Skeletal muscle satellite cell (primary cell): Measurements from ENCODE around the gene CREB5.

Experiments used
- H3K27me3 ChIP-seq: 2 replicates; pipeline ENCODE4 v1.7.0; 2013; ENCODE audit warnings: low read length; ENCODE audit not compliant: control insufficient read depth, insufficient read depth
- H3K36me3 ChIP-seq: 2 replicates; pipeline ENCODE4 v1.7.0; 2013; ENCODE audit warnings: mild to moderate bottlenecking, control low read depth, low read length; ENCODE audit not compliant: insufficient read depth
- H3K4me1 ChIP-seq: 2 replicates; pipeline ENCODE4 v1.7.0; 2013; ENCODE audit warnings: low read length; ENCODE audit not compliant: control insufficient read depth, insufficient read depth
- H3K4me2 ChIP-seq: 2 replicates; pipeline ENCODE4 v1.7.0; 2013; ENCODE audit warnings: mild to moderate bottlenecking, low read length
- H3K4me3 ChIP-seq: 2 replicates; pipeline ENCODE4 v1.7.0; 2013; ENCODE audit warnings: low read length
- H3K9ac ChIP-seq: 2 replicates; pipeline ENCODE4 v1.7.0; 2013; ENCODE audit warnings: mild to moderate bottlenecking, low read depth, low read length, moderate library complexity
- H3K9me3 ChIP-seq: replicated peaks from 2 replicates; pipeline ENCODE4 v1.7.0; 2013; ENCODE audit warnings: mild to moderate bottlenecking, control low read depth, low read length

The CREB5 gene

GRCh38 chr7:28684650-28685241, 272.4 kb downstream of the CREB5 start:
- Histone ChIP-seq H3K4me1 (peaks cover 25% of the 10 kb centered on the region), H3K9me3 (no peaks in the 10 kb centered on the region), H3K27me3 (no peaks in the 10 kb centered on the region), H3K4me2 (peak overlapping the region; percentile 80), H3K4me3 (no peak overlapping the region), H3K36me3 (no peaks in the 10 kb centered on the region), H3K9ac (no peak overlapping the region)

DNA sequence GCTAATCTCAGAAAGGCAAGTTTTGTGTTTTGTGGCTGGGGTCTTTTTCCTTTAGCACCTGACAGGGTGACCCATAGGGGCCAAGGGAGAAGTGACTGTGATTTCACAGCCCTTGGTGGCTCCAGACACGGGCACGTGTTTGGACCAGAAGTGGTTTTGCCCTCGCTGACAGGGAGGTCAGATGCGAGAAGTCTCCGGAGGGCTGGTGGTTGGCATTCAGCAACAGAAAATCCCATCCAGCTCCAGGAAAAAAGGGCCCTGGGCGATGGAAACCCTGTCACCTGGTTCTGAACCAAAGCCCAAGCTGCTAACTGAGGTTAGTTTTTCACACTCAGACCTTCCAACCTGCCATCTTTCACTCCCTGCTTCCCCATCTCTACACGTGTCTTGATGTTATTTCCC, 272.9 kb downstream of the CREB5 start:
- Histone ChIP-seq H3K9ac (peak overlapping the region; percentile 92), H3K9me3 (no peaks in the 10 kb centered on the region), H3K4me1 (peaks cover 25% of the 10 kb centered on the region), H3K27me3 (no peaks in the 10 kb centered on the region), H3K4me3 (peak overlapping the region; percentile 23), H3K4me2 (peak overlapping the region; percentile 80), H3K36me3 (no peaks in the 10 kb centered on the region)

- Histone ChIP-seq H3K4me2 (peak overlapping the region; percentile 80), H3K9ac (peak overlapping the region; percentile 92), H3K4me1 (peaks cover 25% of the 10 kb centered on the region), H3K4me3 (peak overlapping the region; percentile 73), H3K9me3 (no peaks in the 10 kb centered on the region), H3K27me3 (no peaks in the 10 kb centered on the region), H3K36me3 (no peaks in the 10 kb centered on the region)
These were observed 273.5 kb downstream of the CREB5 start for GRCh38 chr7:28685644-28686417.

DNA sequence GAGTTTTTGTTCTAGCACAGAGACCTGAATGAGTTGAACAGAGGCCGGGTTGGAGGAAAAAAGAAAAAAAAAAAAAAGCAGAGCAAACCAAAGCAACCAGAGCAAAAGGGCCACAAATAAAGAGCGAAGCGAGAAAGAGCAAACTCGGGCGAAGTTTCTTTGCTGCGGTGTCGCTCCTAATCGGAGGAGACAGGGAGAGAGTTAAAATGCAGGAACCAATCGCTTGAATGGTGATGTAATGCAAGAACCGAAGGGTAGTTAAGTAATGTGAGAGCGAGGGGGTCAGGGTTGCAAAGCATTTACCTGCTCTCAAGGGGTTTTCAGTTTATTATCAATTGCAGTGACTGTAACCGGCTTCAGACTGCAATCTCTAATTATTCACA, 274.1 kb downstream of the CREB5 start:
- peak overlapping the region; percentile 92 for H3K9ac ChIP-seq
- H3K27me3 ChIP-seq = no peaks in the 10 kb centered on the region
- no peaks in the 10 kb centered on the region for H3K36me3 ChIP-seq
- H3K4me3 ChIP-seq = peak overlapping the region; percentile 73
- peaks cover 25% of the 10 kb centered on the region for H3K4me1 ChIP-seq
- H3K9me3 ChIP-seq = no peaks in the 10 kb centered on the region
- peak overlapping the region; percentile 80 for H3K4me2 ChIP-seq

DNA sequence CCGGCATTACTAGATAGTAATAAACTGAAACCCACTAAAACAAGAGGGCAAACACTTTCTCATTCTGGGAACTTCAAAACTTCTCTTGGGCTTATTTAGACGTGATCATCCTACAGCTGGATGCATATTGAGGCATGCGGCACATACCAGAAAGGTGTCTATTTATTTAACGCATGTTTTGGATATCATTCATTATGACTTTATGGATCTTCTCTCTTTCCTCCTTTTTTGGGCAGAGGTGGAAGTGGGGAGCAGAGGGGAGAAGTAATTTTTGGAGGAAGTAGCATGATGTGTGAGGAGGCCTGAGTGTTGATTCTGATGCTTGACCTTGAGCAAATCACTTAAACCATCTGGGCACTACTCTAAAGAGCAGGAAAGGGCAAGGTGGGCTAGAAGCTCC, 275.2 kb downstream of the CREB5 start:
- Histone ChIP-seq H3K36me3 (no peaks in the 10 kb centered on the region), H3K4me3 (peak overlapping the region; percentile 73), H3K9ac (peak overlapping the region; percentile 92)

DNA sequence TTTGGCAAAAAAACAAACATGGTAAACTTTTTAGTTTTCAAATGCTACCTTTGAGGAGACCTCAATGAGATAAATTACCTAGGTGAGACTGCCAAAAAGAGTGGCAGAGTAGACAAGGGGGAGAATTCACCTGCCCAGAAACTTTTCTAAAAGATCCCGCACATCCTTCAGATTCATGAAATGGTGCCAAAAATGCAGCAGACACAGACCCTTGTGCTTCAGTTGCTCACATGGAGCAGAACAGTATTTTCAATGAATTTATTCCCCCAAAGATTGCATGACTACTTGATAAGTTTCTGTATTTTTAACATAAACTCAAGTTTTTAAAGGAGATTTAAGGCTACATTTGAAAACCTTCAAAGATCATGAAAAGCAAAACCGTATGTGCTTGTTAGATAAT, 275.9 kb downstream of the CREB5 start:
- H3K4me1 ChIP-seq = peaks cover 25% of the 10 kb centered on the region
- H3K27me3 ChIP-seq = no peaks in the 10 kb centered on the region
- no peaks in the 10 kb centered on the region for H3K9me3 ChIP-seq
- peak overlapping the region; percentile 26 for H3K9ac ChIP-seq
- no peaks in the 10 kb centered on the region for H3K36me3 ChIP-seq
- peak overlapping the region; percentile 80 for H3K4me2 ChIP-seq
- no peak overlapping the region for H3K4me3 ChIP-seq

More for the DNA sequence above, 275.2 kb downstream of the CREB5 start:
- Histone ChIP-seq H3K9me3 (no peaks in the 10 kb centered on the region), H3K4me1 (peaks cover 25% of the 10 kb centered on the region), H3K4me2 (peak overlapping the region; percentile 80), H3K27me3 (no peaks in the 10 kb centered on the region)

GRCh38 chr7:28688651-28689050, 276.3 kb downstream of the CREB5 start:
- Histone ChIP-seq H3K9ac (peak overlapping the region; percentile 26), H3K36me3 (no peaks in the 10 kb centered on the region), H3K4me2 (peak overlapping the region; percentile 80), H3K4me1 (peaks cover 25% of the 10 kb centered on the region), H3K4me3 (no peak overlapping the region), H3K9me3 (no peaks in the 10 kb centered on the region), H3K27me3 (no peaks in the 10 kb centered on the region)

GRCh38 chr7:28695300-28696295, 283.3 kb downstream of the CREB5 start:
- Histone ChIP-seq H3K27me3 (no peaks in the 10 kb centered on the region), H3K9me3 (no peaks in the 10 kb centered on the region), H3K4me3 (no peak overlapping the region), H3K36me3 (no peaks in the 10 kb centered on the region), H3K9ac (no peak overlapping the region), H3K4me1 (peaks cover 24% of the 10 kb centered on the region), H3K4me2 (no peak overlapping the region)

DNA sequence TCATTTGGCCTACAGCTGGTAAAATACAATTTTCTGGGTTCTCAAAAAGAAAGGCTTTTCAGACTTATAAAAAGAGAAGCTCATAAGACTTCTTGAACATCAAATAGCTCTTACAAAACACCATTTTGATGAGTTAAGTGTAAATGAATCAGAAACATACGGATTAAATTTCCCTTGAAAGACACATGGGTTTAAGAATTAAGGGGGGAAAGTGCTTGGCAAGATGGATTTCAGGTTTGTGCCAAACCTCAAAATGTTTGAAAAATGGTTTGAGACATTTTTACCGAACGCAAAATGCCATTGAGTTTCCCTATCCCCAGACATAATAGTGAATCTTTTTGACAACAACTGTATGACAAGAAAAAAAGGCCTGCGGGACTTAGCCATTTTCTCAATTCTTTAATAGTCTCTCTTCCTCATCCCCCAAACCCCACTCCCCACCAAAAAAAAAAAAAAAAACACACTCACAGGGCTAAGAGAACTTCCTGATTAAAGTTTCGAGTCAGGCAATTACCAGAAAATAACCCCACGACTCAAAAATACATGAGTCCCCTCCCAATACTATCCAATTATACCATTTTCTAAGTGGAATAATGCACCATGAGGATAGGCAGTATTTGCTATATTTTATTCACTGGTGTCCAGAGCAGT, 285.7 kb downstream of the CREB5 start:
- no peaks in the 10 kb centered on the region for H3K9me3 ChIP-seq
- H3K27me3 ChIP-seq = no peaks in the 10 kb centered on the region
- no peak overlapping the region for H3K4me3 ChIP-seq
- peaks cover 34% of the 10 kb centered on the region for H3K4me1 ChIP-seq
- H3K4me2 ChIP-seq = peak overlapping the region; percentile 71
- H3K9ac ChIP-seq = no peak overlapping the region
- H3K36me3 ChIP-seq = no peaks in the 10 kb centered on the region

DNA sequence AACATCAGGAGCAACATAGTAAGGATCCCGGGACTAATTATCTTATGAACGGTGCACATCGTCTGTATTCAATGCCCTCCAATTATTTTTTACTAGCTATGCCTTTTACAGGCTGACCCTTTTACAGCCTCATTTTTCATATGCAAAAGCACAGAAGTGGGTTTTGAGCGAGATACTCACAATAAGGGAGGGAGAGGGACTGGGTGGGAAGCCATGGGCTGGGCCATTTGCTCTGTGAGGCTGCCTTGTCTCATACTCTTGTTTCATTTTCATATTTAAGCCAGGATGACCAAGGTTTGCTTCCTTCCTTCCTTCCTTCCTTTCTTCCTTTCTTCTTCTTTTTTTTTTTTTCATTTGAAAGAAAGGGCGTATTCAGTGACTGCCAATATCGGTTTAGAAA, 286.5 kb downstream of the CREB5 start:
- Histone ChIP-seq H3K4me3 (peak overlapping the region; percentile 41), H3K4me2 (peak overlapping the region; percentile 71), H3K4me1 (peaks cover 34% of the 10 kb centered on the region), H3K9me3 (no peaks in the 10 kb centered on the region), H3K9ac (no peak overlapping the region), H3K36me3 (no peaks in the 10 kb centered on the region), H3K27me3 (no peaks in the 10 kb centered on the region)

GRCh38 chr7:28700096-28700495, 287.8 kb downstream of the CREB5 start:
- H3K9ac ChIP-seq = peak overlapping the region; percentile 31
- H3K36me3 ChIP-seq = no peaks in the 10 kb centered on the region
- H3K9me3 ChIP-seq = no peaks in the 10 kb centered on the region
- H3K4me1 ChIP-seq = peaks cover 34% of the 10 kb centered on the region
- no peaks in the 10 kb centered on the region for H3K27me3 ChIP-seq
- H3K4me3 ChIP-seq = no peak overlapping the region
- peak overlapping the region; percentile 22 for H3K4me2 ChIP-seq
